Measurements from ENCODE around the gene TBC1D1.
"Not testable (repeated sequence)": the region's sequence is repeated elsewhere in the genome, so short reads cannot be mapped to it uniquely, and the experiment has no call there.

The TBC1D1 gene

DNA sequence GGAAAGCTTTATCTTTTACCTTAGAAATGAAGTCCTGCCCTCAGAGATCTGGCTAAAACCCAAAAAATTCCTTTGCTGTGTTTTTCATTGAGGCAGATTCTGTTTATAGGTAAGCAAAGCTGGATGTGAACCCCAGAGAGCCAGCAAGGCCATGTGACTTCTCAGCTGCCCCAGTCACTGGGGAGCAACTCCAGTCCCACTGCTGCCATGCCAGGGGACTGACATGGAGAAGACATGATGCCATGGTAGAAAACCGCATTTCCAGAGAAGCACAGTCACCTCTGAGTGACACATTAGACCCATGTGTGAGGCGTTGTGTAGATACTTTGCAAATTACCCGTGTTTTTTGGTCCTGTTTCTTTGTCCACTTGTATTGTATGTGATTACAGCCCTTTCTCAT is 114.8 kb downstream of the TBC1D1 start:
- Histone ChIP-seq H3K4me1 (ENCODE audit: insufficient read depth, low read length) (peaks cover 51% of the 10 kb centered on the region), H3K36me3 (ENCODE audit: insufficient read depth, low read length) (no peaks in the 10 kb centered on the region), H3K9me3 (ENCODE audit: control insufficient read depth, insufficient read depth, low read length) (no peaks in the 10 kb centered on the region), H3K9ac (ENCODE audit: low read depth, low read length) (no peak overlapping the region)

DNA sequence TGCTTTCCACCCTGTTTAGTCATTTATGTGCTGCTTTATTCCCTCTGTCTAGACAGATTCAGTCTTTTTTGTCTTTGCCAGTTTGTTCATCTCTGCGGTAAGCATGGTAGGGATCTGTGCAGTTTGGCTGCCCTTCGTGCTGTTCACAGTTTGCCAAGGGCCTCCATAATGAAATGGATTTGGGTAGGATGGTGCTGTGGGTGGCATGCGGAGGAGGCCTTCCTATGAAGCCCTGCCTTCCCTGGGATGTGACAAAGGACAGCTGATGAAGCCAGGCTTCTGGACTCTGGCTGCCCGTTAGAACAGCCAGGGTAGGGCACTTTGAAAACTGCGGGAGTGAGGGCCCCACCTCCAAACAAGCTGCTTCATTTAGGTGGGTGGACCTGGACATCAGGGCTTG is 116.8 kb downstream of the TBC1D1 start:
- Histone ChIP-seq H3K4me1 (ENCODE audit: insufficient read depth, low read length) (peaks cover 42% of the 10 kb centered on the region), H3K9ac (ENCODE audit: low read depth, low read length) (no peak overlapping the region), H3K9me3 (ENCODE audit: control insufficient read depth, insufficient read depth, low read length) (no peaks in the 10 kb centered on the region), H3K36me3 (ENCODE audit: insufficient read depth, low read length) (no peaks in the 10 kb centered on the region)

DNA sequence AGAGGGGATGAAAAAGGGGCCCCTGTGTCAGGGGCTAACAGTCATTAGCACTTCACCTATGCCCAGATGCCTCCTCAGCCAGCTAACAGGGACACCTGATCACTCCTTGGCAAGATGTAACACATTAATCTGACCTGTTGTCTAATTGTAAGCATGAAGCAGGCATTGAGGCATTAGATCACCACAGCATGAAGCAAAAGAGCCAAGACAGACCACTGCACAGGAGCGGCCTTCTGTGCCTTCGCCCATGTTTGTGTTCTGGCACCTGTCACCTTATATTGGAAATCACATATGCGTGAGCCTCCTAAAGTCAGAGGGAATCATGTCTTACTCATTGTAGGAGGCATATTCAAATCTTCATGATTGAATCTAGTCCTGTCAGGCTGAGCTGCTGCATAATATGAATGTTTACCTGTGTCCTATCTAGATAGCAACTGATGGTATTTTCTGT is 117.7 kb downstream of the TBC1D1 start:
- Histone ChIP-seq H3K9me3 (ENCODE audit: control insufficient read depth, insufficient read depth, low read length) (no peaks in the 10 kb centered on the region), H3K9ac (ENCODE audit: low read depth, low read length) (no peak overlapping the region), H3K4me1 (ENCODE audit: insufficient read depth, low read length) (peaks cover 34% of the 10 kb centered on the region), H3K36me3 (ENCODE audit: insufficient read depth, low read length) (no peaks in the 10 kb centered on the region)

DNA sequence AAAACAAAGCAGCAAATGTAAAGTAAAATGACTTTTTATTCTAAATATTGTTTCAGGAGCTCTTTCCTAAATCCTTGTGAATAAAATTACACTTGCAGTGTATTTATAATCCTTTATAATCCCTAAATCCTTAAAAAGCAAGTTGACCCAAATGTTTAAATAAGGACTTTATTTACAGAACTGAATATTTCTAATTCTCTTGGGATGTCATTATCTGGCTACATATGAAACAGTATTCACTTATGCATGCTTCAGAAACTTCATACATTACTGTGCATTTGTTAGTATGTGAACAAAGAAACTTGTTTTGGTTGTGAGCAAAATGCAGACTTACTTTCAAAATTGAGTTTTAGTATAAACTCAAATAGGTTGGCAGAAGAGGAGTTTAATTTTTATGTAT is 118.5 kb downstream of the TBC1D1 start:
- Histone ChIP-seq H3K36me3 (ENCODE audit: insufficient read depth, low read length) (no peaks in the 10 kb centered on the region), H3K9me3 (ENCODE audit: control insufficient read depth, insufficient read depth, low read length) (no peaks in the 10 kb centered on the region), H3K9ac (ENCODE audit: low read depth, low read length) (no peak overlapping the region), H3K4me1 (ENCODE audit: insufficient read depth, low read length) (peaks cover 26% of the 10 kb centered on the region)

DNA sequence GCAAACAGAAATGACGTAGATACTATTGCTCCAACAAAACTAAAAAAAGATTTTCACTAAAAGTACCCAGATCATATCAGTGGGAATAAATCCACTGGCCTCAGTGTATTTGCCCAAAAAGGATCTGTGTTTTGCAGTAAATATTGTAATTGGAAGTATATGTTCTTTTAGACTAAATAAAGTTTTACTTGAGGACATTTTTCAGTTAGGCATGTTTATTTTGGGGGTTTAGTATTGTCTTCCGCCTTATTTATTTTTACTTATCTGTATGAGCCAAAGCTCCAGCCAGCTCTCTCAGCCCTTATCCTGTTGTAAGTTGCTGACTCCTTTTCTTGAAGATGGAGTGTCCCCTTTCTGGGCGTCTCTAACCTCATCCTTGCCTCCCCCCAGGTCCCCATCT is 119.1 kb downstream of the TBC1D1 start:
- no peaks in the 10 kb centered on the region for H3K36me3 ChIP-seq (ENCODE audit: insufficient read depth, low read length)
- no peaks in the 10 kb centered on the region for H3K9me3 ChIP-seq (ENCODE audit: control insufficient read depth, insufficient read depth, low read length)
- H3K4me1 ChIP-seq (ENCODE audit: insufficient read depth, low read length): peaks cover 21% of the 10 kb centered on the region
- H3K9ac ChIP-seq (ENCODE audit: low read depth, low read length): no peak overlapping the region

DNA sequence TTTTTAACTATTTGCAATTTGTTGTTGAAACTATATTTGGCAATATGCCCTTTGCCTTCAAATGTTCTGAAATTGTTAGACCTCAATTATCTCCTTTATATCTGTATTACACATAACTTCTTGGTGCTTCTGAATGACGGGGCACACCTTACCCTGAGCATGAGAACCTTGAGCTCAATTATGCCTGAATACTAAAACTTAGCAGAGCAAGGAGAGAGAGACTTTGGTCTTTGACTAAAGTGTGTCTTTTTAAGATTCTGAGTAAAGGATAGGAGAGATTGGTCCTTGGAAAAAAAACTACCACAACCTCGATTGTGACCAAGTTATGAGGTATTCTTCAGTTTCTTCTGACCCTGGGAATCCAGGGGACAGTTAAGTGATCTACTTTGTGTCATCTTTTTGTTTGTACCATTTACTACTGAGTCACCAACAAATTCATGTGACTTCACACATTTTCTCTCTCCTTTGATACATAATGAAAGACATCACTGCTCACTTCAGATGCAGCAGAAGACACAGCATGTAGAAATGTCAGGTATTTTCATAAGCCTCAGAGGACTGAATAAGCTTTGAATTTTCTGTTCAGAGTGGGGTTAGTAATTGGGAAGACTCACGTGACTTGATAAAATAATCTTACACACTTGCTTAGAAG is 120.8 kb downstream of the TBC1D1 start:
- Histone ChIP-seq H3K36me3 (ENCODE audit: insufficient read depth, low read length) (no peaks in the 10 kb centered on the region), H3K9me3 (ENCODE audit: control insufficient read depth, insufficient read depth, low read length) (no peaks in the 10 kb centered on the region), H3K4me1 (ENCODE audit: insufficient read depth, low read length) (peaks cover 12% of the 10 kb centered on the region), H3K9ac (ENCODE audit: low read depth, low read length) (no peak overlapping the region)

DNA sequence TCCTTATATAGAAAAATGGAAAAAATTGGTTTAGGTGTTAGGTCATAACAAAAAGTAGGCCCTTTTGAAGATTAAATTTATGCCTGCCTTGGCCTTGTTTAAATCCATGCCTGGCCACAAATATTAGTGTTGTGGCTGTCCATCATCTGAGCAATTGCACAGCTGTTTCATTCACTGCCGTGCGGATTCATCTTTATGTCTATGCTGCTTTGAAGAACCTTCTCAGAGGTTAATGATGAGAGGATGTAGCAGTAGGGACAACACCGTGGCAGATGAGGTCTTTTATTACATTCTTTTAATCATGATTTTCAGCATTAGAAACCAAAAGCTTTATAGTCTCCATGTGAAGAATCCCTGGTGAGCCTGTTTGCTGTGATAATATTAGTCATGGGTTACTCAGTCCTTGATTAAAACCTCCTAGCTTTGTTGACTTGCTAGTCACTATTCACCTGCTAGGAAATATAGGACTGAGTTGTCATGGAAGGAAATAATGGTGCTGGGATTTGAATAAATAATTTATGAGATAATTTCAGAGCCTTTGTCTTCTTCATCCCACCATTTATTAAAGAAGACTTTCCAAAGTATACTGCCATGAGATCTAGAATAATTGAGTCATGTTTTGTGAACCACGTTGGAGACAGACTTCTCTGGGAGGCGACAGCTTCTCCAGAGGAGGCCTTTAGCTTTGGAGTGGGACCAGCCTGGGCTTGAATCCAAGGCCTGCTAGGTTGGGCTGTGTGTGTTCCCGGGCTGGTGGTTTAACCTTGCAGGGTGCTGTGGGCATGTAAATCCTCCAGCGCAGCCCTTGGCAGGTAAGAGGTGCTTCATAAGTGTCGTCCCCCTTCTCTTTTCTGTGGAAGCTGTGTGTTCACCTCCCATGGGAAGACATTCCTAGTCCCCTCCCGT is 122.8 kb downstream of the TBC1D1 start:
- H3K4me1 ChIP-seq (ENCODE audit: insufficient read depth, low read length): peaks cover 7% of the 10 kb centered on the region
- H3K36me3 ChIP-seq (ENCODE audit: insufficient read depth, low read length): no peaks in the 10 kb centered on the region
- H3K9ac ChIP-seq (ENCODE audit: low read depth, low read length): no peak overlapping the region
- no peaks in the 10 kb centered on the region for H3K9me3 ChIP-seq (ENCODE audit: control insufficient read depth, insufficient read depth, low read length)

DNA sequence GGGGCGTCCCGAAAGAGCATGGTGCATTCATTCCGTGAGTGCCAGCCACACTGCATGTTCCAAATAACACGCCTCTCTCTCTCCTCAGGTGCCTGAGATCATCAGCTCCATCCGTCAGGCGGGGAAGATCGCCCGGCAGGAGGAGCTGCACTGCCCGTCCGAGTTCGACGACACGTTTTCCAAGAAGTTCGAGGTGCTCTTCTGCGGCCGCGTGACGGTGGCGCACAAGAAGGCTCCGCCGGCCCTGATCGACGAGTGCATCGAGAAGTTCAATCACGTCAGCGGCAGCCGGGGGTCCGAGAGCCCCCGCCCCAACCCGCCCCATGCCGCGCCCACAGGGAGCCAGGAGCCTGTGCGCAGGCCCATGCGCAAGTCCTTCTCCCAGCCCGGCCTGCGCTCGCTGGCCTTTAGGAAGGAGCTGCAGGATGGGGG is 123.6 kb downstream of the TBC1D1 start:
- Histone ChIP-seq H3K9me3 (ENCODE audit: control insufficient read depth, insufficient read depth, low read length) (no peaks in the 10 kb centered on the region), H3K9ac (ENCODE audit: low read depth, low read length) (no peak overlapping the region), H3K4me1 (ENCODE audit: insufficient read depth, low read length) (peaks cover 7% of the 10 kb centered on the region), H3K36me3 (ENCODE audit: insufficient read depth, low read length) (no peaks in the 10 kb centered on the region)

DNA sequence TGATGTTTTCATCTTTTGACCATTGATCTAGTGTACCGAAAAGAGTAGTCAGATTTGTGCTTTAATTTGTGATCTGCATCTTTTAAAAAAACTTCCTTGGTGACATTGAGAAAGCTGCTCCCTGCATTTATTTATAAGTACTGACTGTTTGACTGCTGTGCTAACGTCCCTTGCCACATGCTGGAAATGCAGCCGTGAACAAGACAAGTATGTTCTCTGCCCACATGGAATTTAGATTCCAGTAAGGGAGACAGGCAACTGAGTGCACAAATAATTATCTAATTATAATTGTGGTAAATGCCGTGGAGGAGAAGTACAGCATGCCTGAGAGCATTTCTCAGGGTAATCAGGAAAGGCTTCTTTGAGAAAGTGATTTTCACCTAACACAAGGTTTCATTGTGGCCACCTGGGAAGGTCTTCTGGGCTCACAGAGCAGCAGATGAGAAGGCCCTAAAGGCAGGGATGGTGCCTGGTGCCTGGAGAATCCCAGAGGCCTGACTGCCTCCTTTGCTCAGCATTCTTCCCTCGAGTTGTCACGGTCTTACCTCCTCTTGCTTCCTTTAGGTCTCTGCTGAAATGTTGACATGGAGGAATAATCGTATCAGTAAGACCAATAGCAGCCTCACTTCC is 125.1 kb downstream of the TBC1D1 start:
- Histone ChIP-seq H3K4me1 (ENCODE audit: insufficient read depth, low read length) (peaks cover 5% of the 10 kb centered on the region; the same call in 1 of the 2 replicates), H3K9ac (ENCODE audit: low read depth, low read length) (no peak overlapping the region), H3K9me3 (ENCODE audit: control insufficient read depth, insufficient read depth, low read length) (no peaks in the 10 kb centered on the region), H3K36me3 (ENCODE audit: insufficient read depth, low read length) (0 out of 2 replicates have a peak, but pooled peaks cover 4% of the 10 kb centered on the region)

DNA sequence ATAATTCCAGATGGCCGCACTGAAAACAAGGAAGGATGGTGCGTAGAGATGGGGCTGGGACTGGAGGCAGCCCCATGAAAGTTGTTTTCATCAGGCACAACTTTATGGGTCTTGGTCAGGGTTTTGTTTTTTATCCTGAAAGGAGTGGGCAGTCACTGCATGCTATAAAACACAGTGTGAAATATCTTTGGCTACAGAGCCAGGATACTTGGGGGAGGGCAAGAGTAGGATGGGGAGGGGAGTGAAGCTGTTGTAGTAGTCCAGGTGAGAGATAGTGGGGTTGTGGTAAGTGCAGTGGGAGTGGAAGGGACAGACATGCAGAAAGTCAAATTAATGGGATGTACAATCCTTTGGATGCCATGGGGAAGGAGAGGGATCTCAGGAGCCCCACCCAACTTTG is 125.8 kb downstream of the TBC1D1 start:
- Histone ChIP-seq H3K36me3 (ENCODE audit: insufficient read depth, low read length) (peaks cover 6% of the 10 kb centered on the region; the same call in 1 of the 2 replicates), H3K9me3 (ENCODE audit: control insufficient read depth, insufficient read depth, low read length) (no peaks in the 10 kb centered on the region), H3K9ac (ENCODE audit: low read depth, low read length) (no peak overlapping the region), H3K4me1 (ENCODE audit: insufficient read depth, low read length) (peaks cover 1% of the 10 kb centered on the region; the same call in 1 of the 2 replicates)

DNA sequence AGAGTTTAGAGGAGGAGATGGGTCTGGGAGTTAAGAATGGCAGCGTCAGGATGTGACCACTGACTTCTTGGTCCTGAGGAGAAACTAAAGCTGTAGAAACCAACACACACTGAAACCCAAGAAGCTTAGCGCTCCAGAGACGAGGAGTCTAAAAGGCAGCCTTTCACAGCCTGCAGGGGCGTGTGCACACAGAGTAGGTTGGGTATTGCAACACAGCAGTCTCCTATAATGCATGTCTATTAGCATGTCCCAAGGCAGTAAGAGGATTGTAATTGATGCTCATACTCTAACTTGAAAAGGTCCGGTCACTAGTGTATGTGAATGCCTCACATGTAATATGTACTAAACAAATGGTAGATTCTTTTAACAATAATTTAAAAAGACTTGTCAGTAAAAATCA is 126.7 kb downstream of the TBC1D1 start:
- Histone ChIP-seq H3K9ac (ENCODE audit: low read depth, low read length) (no peak overlapping the region), H3K9me3 (ENCODE audit: control insufficient read depth, insufficient read depth, low read length) (no peaks in the 10 kb centered on the region), H3K4me1 (ENCODE audit: insufficient read depth, low read length) (no peaks in the 10 kb centered on the region; the same call in 1 of the 2 replicates), H3K36me3 (ENCODE audit: insufficient read depth, low read length) (peaks cover 12% of the 10 kb centered on the region)

DNA sequence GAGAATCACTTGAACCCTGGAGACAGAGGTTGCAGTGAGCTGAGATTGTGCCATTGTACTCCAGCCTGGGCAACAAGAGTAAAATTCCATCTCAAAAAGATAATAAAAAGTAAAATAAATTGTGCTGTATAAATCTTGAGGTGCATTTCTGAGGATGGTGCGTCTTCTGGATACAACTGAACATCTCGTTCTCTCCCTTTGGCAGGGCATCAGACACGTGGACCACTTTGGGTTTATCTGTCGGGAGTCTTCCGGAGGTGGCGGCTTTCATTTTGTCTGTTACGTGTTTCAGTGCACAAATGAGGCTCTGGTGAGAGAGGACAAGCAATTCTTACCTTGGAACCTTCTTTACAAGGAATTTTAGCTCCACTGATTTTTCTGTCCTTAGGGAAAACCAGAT is 129.5 kb downstream of the TBC1D1 start:
- Histone ChIP-seq H3K9ac (ENCODE audit: low read depth, low read length) (no peak overlapping the region), H3K9me3 (ENCODE audit: control insufficient read depth, insufficient read depth, low read length) (no peaks in the 10 kb centered on the region), H3K36me3 (ENCODE audit: insufficient read depth, low read length) (peaks cover 14% of the 10 kb centered on the region), H3K4me1 (ENCODE audit: insufficient read depth, low read length) (no peaks in the 10 kb centered on the region)

DNA sequence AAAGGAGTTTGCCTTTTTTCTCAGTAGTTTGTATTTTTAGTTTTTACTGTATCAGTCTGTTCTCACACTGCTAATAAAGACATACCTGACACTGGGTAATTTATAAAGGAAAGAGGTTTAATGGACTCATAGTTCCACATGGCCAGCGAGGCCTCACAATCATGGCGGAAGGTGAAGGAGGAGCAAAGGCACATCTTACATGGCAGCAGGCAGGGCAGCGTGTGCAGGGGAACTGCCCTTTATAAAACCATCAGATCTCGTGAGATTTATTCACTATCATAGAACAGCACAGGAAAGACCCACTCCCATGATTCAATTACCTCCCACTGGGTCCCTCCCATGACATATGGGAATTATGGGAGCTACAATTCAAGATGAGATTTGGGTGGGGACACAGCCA is 130.1 kb downstream of the TBC1D1 start:
- H3K9me3 ChIP-seq (ENCODE audit: control insufficient read depth, insufficient read depth, low read length); H3K4me1 ChIP-seq (ENCODE audit: insufficient read depth, low read length); H3K9ac ChIP-seq (ENCODE audit: low read depth, low read length): not testable (repeated sequence)
- peaks cover 14% of the 10 kb centered on the region for H3K36me3 ChIP-seq (ENCODE audit: insufficient read depth, low read length)

DNA sequence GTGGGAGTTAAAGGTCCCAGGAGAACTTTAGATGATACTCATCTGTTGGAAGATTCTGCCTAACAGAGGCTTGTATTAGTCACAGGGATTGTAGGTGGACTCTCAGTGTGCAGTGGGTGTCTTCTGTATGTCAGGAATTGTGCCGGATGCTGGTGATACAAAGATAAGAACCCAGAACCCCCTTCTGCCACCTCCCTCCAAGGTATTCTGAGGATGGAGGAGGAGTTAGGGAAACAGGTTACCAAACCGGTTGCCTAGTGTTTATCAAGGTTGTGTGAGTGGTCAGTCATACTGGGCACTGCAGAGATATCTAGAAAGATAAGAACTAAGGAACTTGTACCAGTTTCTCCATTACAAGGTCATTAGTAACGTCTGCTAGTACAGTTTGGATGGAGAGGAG is 130.9 kb downstream of the TBC1D1 start:
- no peaks in the 10 kb centered on the region for H3K4me1 ChIP-seq (ENCODE audit: insufficient read depth, low read length)
- H3K9ac ChIP-seq (ENCODE audit: low read depth, low read length): no peak overlapping the region
- no peaks in the 10 kb centered on the region for H3K9me3 ChIP-seq (ENCODE audit: control insufficient read depth, insufficient read depth, low read length)
- peaks cover 14% of the 10 kb centered on the region for H3K36me3 ChIP-seq (ENCODE audit: insufficient read depth, low read length)
